A673 (cell line): ENCODE measurements around the gene STRC.
"Not testable (repeated sequence)": the region's sequence is repeated elsewhere in the genome, so short reads cannot be mapped to it uniquely, and the experiment has no call there.

Source experiments
- CTCF ChIP-seq: fragments of 300-800, 200-600 bp; sonication (generic); conservative IDR thresholded peaks from 2 replicates; pipeline ENCODE4 v1.5.1; 2017; ENCODE audit warnings: low read depth, mild to moderate bottlenecking, antibody characterized with exemption, low read length, moderate library complexity, mixed read lengths
- EZH2 ChIP-seq: fragments of 200-600 bp; sonication (generic); IDR thresholded peaks from 2 replicates; pipeline ENCODE4 v1.6.1; 2017; ENCODE audit warnings: borderline replicate concordance, low read depth, mild to moderate bottlenecking, mixed read lengths, antibody characterized with exemption, low read length; ENCODE audit not compliant: poor library complexity, severe bottlenecking

GRCh38 chr15:43602233-43602632 is 16.4 kb downstream of the STRC start:
- not testable (repeated sequence) for TF ChIP-seq EZH2, CTCF
